Stromal cell of bone marrow (primary cell): ENCODE data around the gene ARL6IP6.
"Not testable (repeated sequence)": the region's sequence is repeated elsewhere in the genome, so short reads cannot be mapped to it uniquely, and the experiment has no call there.

Experiments
- DNase-seq: peaks from one replicate; pipeline ENCODE4 v3.0.0-alpha.2; 2012; ENCODE audit warnings: low read depth

ARL6IP6 gene

GRCh38 chr2:152723918-152724317 lies 5.5 kb downstream of the ARL6IP6 start:
- no peak for DNase-seq

- DNase-seq = no peak
Measured at GRCh38 chr2:152729844-152730243, 11.4 kb downstream of the ARL6IP6 start.

- no peak for DNase-seq
Measured at GRCh38 chr2:152730591-152731333, 12.3 kb downstream of the ARL6IP6 start.

- not testable (repeated sequence) for DNase-seq
Measured at GRCh38 chr2:152737509-152737908, 19.1 kb downstream of the ARL6IP6 start.

- DNase-seq = no peak
Measured at GRCh38 chr2:152738438-152738837, 20.0 kb downstream of the ARL6IP6 start.

- DNase-seq = not testable (repeated sequence)
Measured at GRCh38 chr2:152739705-152740104, 21.3 kb downstream of the ARL6IP6 start.

- DNase-seq = peak; percentile 33
Measured at GRCh38 chr2:152740743-152741328, 22.4 kb downstream of the ARL6IP6 start.

- DNase-seq = no peak
Measured at GRCh38 chr2:152743002-152743401, 24.6 kb downstream of the ARL6IP6 start.

- not testable (repeated sequence) for DNase-seq
Measured at GRCh38 chr2:152747751-152748150, 29.3 kb downstream of the ARL6IP6 start.

- no peak for DNase-seq
Measured at GRCh38 chr2:152755029-152755428, 36.6 kb downstream of the ARL6IP6 start.

- DNase-seq = no peak
Measured at GRCh38 chr2:152759290-152760072, 41.1 kb downstream of the ARL6IP6 start.

- DNase-seq = no peak
Measured at GRCh38 chr2:152761214-152761613, 42.8 kb downstream of the ARL6IP6 start.

GRCh38 chr2:152762202-152762601 lies 43.8 kb downstream of the ARL6IP6 start:
- DNase-seq = peak; percentile 15

- DNase-seq = not testable (repeated sequence)
Measured at GRCh38 chr2:152763208-152763607, 44.8 kb downstream of the ARL6IP6 start.

- DNase-seq = no peak
Measured at GRCh38 chr2:152763651-152764050, 45.2 kb downstream of the ARL6IP6 start.

GRCh38 chr2:152766928-152767327 lies 48.5 kb downstream of the ARL6IP6 start:
- no peak for DNase-seq

GRCh38 chr2:152781175-152781574 lies 62.8 kb downstream of the ARL6IP6 start:
- DNase-seq = no peak

GRCh38 chr2:152782171-152782570 lies 63.8 kb downstream of the ARL6IP6 start:
- DNase-seq = no peak

GRCh38 chr2:152790883-152791282 lies 72.5 kb downstream of the ARL6IP6 start:
- no peak for DNase-seq

- no peak for DNase-seq
Measured at GRCh38 chr2:152791979-152792378, 73.6 kb downstream of the ARL6IP6 start.

- DNase-seq = no peak
Measured at GRCh38 chr2:152792974-152793373, 74.6 kb downstream of the ARL6IP6 start.

- DNase-seq = no peak
Measured at GRCh38 chr2:152796941-152797340, 78.5 kb downstream of the ARL6IP6 start.
